HG02642 (cell line): ENCODE data around the gene UBE3C.
"Not testable (repeated sequence)": the region's sequence is repeated elsewhere in the genome, so short reads cannot be mapped to it uniquely, and the experiment has no call there.

Experiments used
- ATAC-seq: cut with Tn5 transposase; IDR thresholded peaks from one replicate; pipeline ENCODE4 v1.9.1; 2021; ENCODE audit warnings: mild to moderate bottlenecking; ENCODE audit not compliant: unreplicated experiment, poor library complexity

Gene UBE3C

GRCh38 chr7:157233677-157234076, 95.0 kb downstream of the UBE3C start:
- no peak for ATAC-seq

- no peak for ATAC-seq
These were observed 95.5 kb downstream of the UBE3C start for GRCh38 chr7:157234271-157234670.

- ATAC-seq, result no peak
These were observed 96.9 kb downstream of the UBE3C start for GRCh38 chr7:157235357-157236333.

- ATAC-seq, result no peak
These were observed 99.4 kb downstream of the UBE3C start for GRCh38 chr7:157238087-157238486.

- ATAC-seq, result no peak
These were observed 101.0 kb downstream of the UBE3C start for GRCh38 chr7:157239571-157240270.

GRCh38 chr7:157241631-157242030, 102.9 kb downstream of the UBE3C start:
- no peak for ATAC-seq

GRCh38 chr7:157244516-157245294, 106.0 kb downstream of the UBE3C start:
- ATAC-seq, result no peak

GRCh38 chr7:157246052-157246451, 107.3 kb downstream of the UBE3C start:
- ATAC-seq, result no peak

- ATAC-seq, result no peak
These were observed 109.9 kb downstream of the UBE3C start for GRCh38 chr7:157248659-157249058.

GRCh38 chr7:157250605-157251228, 112.0 kb downstream of the UBE3C start:
- ATAC-seq, result peak; percentile 64

GRCh38 chr7:157251817-157252216, 113.1 kb downstream of the UBE3C start:
- not testable (repeated sequence) for ATAC-seq

GRCh38 chr7:157253850-157254249, 115.1 kb downstream of the UBE3C start:
- no peak for ATAC-seq

GRCh38 chr7:157254781-157255180, 116.1 kb downstream of the UBE3C start:
- ATAC-seq, result not testable (repeated sequence)

- no peak for ATAC-seq
These were observed 116.5 kb downstream of the UBE3C start for GRCh38 chr7:157255201-157255606.

- no peak for ATAC-seq
These were observed 124.4 kb downstream of the UBE3C start for GRCh38 chr7:157263156-157263555.

GRCh38 chr7:157265051-157265450, 126.3 kb downstream of the UBE3C start:
- no peak for ATAC-seq

GRCh38 chr7:157266272-157266671, 127.5 kb downstream of the UBE3C start:
- no peak for ATAC-seq

- no peak for ATAC-seq
These were observed 128.8 kb downstream of the UBE3C start for GRCh38 chr7:157267516-157267915.

- no peak for ATAC-seq
These were observed 129.2 kb downstream of the UBE3C start for GRCh38 chr7:157267956-157268355.

GRCh38 chr7:157268540-157268939, 129.8 kb downstream of the UBE3C start:
- no peak for ATAC-seq
